Activated gamma-delta T cell treated with anti-CD3 and anti-CD28 coated beads, Interleukin-2, amount 50 U/mL, for 16 hours (primary cell): ENCODE data around the gene SHANK3.

Source experiments
- DNase-seq: peaks from one replicate; pipeline ENCODE4 v3.0.0-alpha.2; 2020; ENCODE audit warnings: low read depth

The SHANK3 gene

DNA sequence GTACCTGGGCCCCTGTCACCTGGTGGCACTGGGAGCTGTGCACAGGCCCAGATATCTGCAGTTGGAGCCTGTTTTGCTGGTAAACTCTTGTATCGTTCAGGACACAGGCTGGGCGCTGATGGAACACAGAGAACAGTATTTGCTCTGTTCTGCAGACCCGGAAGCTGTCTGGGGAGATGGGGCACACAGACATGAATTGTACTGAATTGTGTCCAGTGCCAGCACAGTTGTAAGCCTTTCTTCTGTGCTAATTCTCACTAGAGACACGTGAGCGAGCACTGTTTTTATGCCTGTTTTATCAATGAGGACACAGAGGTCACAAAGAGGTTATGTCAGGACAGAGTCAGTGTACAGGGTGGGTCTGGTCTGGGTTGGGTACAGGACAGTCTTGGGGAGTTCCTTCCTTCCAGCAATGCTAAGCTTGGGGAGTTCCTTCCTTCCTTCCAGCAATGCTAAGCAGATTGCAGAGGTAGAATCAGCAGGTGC, 41.0 kb downstream of the SHANK3 start:
- no peak for DNase-seq

GRCh38 chr22:50714150-50714549, 41.5 kb downstream of the SHANK3 start:
- DNase-seq, result no peak

- no peak for DNase-seq
Observed at GRCh38 chr22:50714631-50715179, 42.1 kb downstream of the SHANK3 start.

DNA sequence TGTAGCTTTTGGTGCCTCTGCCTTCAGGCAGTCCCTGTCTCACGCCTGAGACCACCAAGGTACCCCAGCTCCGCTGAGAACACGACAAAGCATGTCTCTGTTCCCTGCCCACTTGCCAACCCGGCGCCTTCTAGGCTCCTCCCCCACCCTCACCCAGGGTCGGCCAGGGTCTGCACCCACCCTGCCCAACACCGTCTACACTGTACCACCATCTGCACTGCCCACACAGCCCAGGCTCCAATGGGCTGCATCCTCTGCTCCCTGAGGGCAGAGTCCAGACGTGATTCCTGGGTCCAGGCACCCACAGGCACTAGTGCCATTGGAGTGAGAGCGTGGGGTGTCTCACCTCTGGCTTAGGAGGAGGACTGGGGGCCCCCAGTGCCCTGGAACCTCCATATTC, 42.6 kb downstream of the SHANK3 start:
- DNase-seq, result no peak

GRCh38 chr22:50715776-50716175, 43.2 kb downstream of the SHANK3 start:
- no peak for DNase-seq

- no peak for DNase-seq
Observed at GRCh38 chr22:50716290-50717024, 43.8 kb downstream of the SHANK3 start.

DNA sequence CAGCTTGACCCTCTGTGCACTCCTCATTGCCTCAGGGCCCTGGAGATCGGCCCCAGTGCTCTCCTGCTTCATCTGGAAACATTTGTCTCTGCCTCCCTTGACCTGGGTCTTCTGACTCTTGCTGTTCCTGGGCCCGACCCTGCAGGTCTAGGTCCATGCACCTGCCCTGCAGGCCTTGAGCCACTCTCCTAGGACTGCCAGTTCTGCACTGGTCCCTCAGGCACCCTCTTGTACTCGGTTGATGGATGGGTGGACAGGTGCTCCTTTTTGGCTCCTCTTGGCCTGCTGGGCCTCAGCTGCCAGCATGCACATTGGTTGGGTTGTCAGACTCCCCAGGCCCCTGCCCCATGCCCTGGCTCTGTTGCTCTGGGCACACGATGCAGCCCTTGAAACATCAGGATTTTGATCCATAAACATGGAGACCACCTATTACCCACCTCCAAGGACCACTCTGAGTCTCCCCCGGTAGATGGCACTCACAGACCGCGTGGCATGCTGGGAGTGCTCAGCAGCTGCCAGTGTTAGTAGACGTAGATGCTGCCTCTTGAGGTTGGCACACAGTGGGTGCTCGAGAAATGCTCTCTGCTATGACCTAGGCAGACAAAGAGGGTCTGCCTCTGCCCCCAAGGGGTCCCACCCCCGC, 45.2 kb downstream of the SHANK3 start:
- no peak for DNase-seq

DNA sequence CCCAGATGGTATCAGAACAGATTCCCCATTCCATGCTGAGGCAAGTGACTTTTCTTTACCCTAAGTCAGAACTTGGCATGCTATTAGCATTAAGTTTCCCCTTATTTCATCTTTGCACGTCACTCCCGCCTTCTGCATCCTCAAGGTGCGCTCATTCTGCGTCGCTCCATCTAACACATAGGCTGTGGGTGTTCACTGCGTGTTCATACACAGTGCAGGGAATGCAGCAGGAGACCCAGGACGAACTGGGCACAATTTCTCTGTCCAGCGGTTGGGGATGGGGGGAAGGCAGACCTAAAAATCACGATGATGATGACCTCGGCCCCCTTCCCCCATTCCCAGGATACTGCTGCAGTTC, 45.7 kb downstream of the SHANK3 start:
- DNase-seq, result no peak

DNA sequence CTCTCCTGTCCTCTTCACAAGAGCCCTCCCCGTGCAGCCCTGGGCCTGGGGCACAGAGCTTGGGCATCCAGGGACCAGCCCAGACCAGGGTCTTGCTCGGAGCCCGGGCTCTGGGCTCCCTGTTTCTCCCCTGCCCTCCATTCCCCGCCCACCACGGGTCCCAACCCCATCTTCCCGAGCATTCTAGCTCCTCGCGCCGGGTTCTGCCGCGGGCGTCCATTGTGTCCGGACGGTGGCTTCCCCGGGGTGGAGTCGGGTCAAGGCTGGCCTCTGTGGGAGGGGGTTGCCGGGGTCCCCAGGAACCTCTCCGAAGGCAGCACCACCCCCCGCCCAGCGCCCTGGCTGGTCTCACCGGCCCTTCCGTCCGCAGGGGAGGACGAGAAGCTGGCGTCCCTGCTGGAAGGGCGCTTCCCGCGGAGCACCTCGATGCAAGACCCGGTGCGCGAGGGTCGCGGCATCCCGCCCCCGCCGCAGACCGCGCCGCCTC, 47.2 kb downstream of the SHANK3 start:
- no peak for DNase-seq

DNA sequence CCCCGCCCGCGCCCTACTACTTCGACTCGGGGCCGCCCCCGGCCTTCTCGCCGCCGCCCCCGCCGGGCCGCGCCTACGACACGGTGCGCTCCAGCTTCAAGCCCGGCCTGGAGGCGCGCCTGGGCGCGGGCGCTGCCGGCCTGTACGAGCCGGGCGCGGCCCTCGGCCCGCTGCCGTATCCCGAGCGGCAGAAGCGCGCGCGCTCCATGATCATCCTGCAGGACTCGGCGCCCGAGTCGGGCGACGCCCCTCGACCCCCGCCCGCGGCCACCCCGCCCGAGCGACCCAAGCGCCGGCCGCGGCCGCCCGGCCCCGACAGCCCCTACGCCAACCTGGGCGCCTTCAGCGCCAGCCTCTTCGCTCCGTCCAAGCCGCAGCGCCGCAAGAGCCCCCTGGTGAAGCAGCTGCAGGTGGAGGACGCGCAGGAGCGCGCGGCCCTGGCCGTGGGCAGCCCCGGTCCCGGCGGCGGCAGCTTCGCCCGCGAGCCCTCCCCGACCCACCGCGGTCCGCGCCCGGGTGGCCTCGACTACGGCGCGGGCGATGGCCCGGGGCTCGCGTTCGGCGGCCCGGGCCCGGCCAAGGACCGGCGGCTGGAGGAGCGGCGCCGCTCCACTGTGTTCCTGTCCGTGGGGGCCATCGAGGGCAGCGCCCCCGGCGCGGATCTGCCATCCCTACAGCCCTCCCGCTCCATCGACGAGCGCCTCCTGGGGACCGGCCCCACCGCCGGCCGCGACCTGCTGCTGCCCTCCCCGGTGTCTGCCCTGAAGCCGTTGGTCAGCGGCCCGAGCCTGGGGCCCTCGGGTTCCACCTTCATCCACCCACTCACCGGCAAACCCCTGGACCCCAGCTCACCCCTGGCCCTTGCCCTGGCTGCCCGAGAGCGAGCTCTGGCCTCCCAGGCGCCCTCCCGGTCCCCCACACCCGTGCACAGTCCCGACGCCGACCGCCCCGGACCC, 48.0 kb downstream of the SHANK3 start:
- DNase-seq, result no peak

DNA sequence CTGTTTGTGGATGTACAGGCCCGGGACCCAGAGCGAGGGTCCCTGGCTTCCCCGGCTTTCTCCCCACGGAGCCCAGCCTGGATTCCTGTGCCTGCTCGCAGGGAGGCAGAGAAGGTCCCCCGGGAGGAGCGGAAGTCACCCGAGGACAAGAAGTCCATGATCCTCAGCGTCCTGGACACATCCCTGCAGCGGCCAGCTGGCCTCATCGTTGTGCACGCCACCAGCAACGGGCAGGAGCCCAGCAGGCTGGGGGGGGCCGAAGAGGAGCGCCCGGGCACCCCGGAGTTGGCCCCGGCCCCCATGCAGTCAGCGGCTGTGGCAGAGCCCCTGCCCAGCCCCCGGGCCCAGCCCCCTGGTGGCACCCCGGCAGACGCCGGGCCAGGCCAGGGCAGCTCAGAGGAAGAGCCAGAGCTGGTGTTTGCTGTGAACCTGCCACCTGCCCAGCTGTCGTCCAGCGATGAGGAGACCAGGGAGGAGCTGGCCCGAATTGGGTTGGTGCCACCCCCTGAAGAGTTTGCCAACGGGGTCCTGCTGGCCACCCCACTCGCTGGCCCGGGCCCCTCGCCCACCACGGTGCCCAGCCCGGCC, 48.7 kb downstream of the SHANK3 start:
- DNase-seq, result no peak

- DNase-seq, result no peak
Observed at GRCh38 chr22:50722048-50722701, 49.6 kb downstream of the SHANK3 start.
